ENCODE measurements around the gene HHIPL2. TPM values are rescaled to one million over a fixed set of nuclear protein-coding genes. Genes with fewer than 3 reads are reported as not detected.
"Not testable (repeated sequence)": the region's sequence is repeated elsewhere in the genome, so short reads cannot be mapped to it uniquely, and the experiment has no call there.

HHIPL2 gene
- total and polyA plus RNA-seq, 10 of the 15 experiments (the other 5 are each of a cell fraction or from before 2014, with no cell fraction given) = 0.06 to 0.29 (median 0.09) TPM; not detected in 3

DNA sequence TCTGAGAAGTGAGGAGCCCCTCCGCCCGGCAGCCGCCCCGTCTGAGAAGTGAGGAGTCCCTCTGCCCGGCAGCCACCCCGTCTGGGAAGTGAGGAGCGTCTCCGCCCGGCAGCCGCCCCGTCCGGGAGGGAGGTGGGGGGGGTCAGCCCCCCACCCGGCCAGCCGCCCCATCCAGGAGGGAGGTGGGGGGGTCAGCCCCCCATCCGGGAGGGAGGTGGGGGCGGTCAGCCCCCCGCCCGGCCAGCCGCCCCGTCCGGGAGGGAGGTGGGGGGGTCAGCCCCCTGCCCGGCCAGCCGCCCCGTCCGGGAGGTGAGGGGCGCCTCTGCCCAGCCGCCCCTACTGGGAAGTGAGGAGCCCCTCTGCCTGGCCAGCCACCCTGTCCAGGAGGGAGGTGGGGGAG lies 60.1 kb downstream of the HHIPL2 start:
- H3K4me2 ChIP-seq (ENCODE audit: control insufficient read depth, insufficient read depth); POLR2A ChIA-PET; H3K4me1 ChIP-seq (ENCODE audit: control insufficient read depth, insufficient read depth, low read length); FAIRE-seq; in situ Hi-C loops (cut with MboI); H3K9me3 ChIP-seq (replicated peaks; ENCODE audit: control insufficient read depth, insufficient read depth, low read length); DNase-seq (ENCODE audit: low read depth, low spot score); CTCF ChIA-PET; H3K36me3 ChIP-seq (ENCODE audit: control insufficient read depth in 2 of 2, insufficient read depth in 2 of 2, low read length in 1 of 2); intact Hi-C loops (cut with micrococcal nuclease; ENCODE audit: unreplicated experiment); BruUV-seq (replicated peaks); ATAC-seq; H4K20me1 ChIP-seq (ENCODE audit: control insufficient read depth, insufficient read depth); H3K79me2 ChIP-seq (ENCODE audit: control insufficient read depth, insufficient read depth, low read length); H3K9ac ChIP-seq (ENCODE audit: control insufficient read depth, insufficient read depth, low read length); SMC1A ChIA-PET (ENCODE audit: uncharacterized antibody, unreplicated experiment); H3K27ac ChIP-seq (ENCODE audit: control insufficient read depth, insufficient read depth); H3K27me3 ChIP-seq (replicated peaks in 1 of 2; ENCODE audit: control insufficient read depth in 2 of 2, insufficient read depth in 2 of 2, low read length in 1 of 2); H3K4me3 ChIP-seq; RAD21 ChIA-PET (ENCODE audit: unreplicated experiment); H2AFZ ChIP-seq (ENCODE audit: control insufficient read depth, low read depth, low read length): not testable (repeated sequence)
- no CpG with 5 or more reads among the region's 27 CpGs for WGBS (ENCODE audit: insufficient coverage, insufficient replicate concordance, low lambda C conversion rate, missing lambda C conversion rate)

DNA sequence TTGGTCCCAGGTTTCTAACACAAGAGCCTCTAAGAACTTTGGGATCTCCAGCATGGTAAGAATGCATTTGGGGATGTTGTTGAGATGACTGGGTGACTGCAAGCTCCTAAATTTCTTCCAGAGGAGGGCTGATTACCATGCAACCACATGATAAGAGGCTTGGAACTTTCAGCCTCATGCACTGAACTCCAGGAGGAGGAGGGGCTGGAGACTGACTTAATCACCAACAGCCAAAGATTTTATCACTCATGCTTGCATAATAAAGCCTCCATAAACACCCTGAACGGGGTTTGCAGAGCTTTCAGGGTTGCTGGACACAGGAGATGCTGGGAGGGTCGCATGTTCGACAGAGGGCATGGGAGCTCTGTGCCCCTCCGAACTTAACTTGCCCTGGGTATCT lies 63.9 kb downstream of the HHIPL2 start:
- H3K27me3 ChIP-seq (replicated peaks in 1 of 2; ENCODE audit: control insufficient read depth in 2 of 2, insufficient read depth in 2 of 2, low read length in 1 of 2); DNase-seq (ENCODE audit: low read depth, low spot score); H3K4me3 ChIP-seq; BruUV-seq (replicated peaks); SMC1A ChIA-PET (ENCODE audit: uncharacterized antibody, unreplicated experiment); H3K9me3 ChIP-seq (replicated peaks; ENCODE audit: control insufficient read depth, insufficient read depth, low read length); H3K9ac ChIP-seq (ENCODE audit: control insufficient read depth, insufficient read depth, low read length); H2AFZ ChIP-seq (ENCODE audit: control insufficient read depth, low read depth, low read length); FAIRE-seq; ATAC-seq; in situ Hi-C loops (cut with MboI); H3K36me3 ChIP-seq (ENCODE audit: control insufficient read depth in 2 of 2, insufficient read depth in 2 of 2, low read length in 1 of 2); H3K4me2 ChIP-seq (ENCODE audit: control insufficient read depth, insufficient read depth); intact Hi-C loops (cut with micrococcal nuclease; ENCODE audit: unreplicated experiment); H3K27ac ChIP-seq (ENCODE audit: control insufficient read depth, insufficient read depth); H3K79me2 ChIP-seq (ENCODE audit: control insufficient read depth, insufficient read depth, low read length); POLR2A ChIA-PET; RAD21 ChIA-PET (ENCODE audit: unreplicated experiment); H4K20me1 ChIP-seq (ENCODE audit: control insufficient read depth, insufficient read depth); CTCF ChIA-PET; H3K4me1 ChIP-seq (ENCODE audit: control insufficient read depth, insufficient read depth, low read length): not testable (repeated sequence)
- 33% methylated on average over 4 of the region's 4 CpGs for WGBS (ENCODE audit: insufficient coverage, insufficient replicate concordance, low lambda C conversion rate, missing lambda C conversion rate)

DNA sequence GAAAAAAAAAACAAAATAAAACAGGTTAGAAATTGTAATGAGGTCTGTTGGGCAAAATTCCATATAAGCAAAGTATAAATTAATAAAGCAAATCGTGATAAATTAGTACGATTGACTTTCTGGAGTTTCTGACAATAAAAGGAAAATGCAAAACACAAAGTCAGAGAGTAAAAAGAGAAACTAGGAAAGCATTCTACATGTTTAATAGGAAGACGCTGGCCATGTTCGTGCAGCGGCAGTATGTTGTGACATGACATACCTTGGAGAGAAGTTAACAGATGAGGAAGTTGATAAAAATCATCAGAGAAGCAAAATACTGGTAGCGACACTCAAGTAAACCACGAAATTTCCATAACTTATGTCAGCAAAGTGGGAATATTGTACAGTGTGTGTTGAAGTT lies 68.3 kb downstream of the HHIPL2 start:
- RAD21 ChIA-PET (ENCODE audit: unreplicated experiment); CTCF ChIA-PET; SMC1A ChIA-PET (ENCODE audit: uncharacterized antibody, unreplicated experiment): not testable (repeated sequence)

More for the DNA sequence above, 68.3 kb downstream of the HHIPL2 start:
- H3K4me2 ChIP-seq (ENCODE audit: control insufficient read depth, insufficient read depth); H3K4me3 ChIP-seq; H3K79me2 ChIP-seq (ENCODE audit: control insufficient read depth, insufficient read depth, low read length); H3K4me1 ChIP-seq (ENCODE audit: control insufficient read depth, insufficient read depth, low read length); DNase-seq (ENCODE audit: low read depth, low spot score); intact Hi-C loops (cut with micrococcal nuclease; ENCODE audit: unreplicated experiment); H3K9ac ChIP-seq (ENCODE audit: control insufficient read depth, insufficient read depth, low read length); POLR2A ChIA-PET; BruUV-seq (replicated peaks); H2AFZ ChIP-seq (ENCODE audit: control insufficient read depth, low read depth, low read length); FAIRE-seq; H3K27me3 ChIP-seq (replicated peaks in 1 of 2; ENCODE audit: control insufficient read depth in 2 of 2, insufficient read depth in 2 of 2, low read length in 1 of 2); ATAC-seq; in situ Hi-C loops (cut with MboI); H3K27ac ChIP-seq (ENCODE audit: control insufficient read depth, insufficient read depth); H4K20me1 ChIP-seq (ENCODE audit: control insufficient read depth, insufficient read depth); H3K9me3 ChIP-seq (replicated peaks; ENCODE audit: control insufficient read depth, insufficient read depth, low read length); H3K36me3 ChIP-seq (ENCODE audit: control insufficient read depth in 2 of 2, insufficient read depth in 2 of 2, low read length in 1 of 2): not testable (repeated sequence)
- WGBS (ENCODE audit: insufficient coverage, insufficient replicate concordance, low lambda C conversion rate, missing lambda C conversion rate) = 14% methylated on average over 6 of the region's 7 CpGs

Data from GM12878 (cell line).